GM23248 (cell line): ENCODE results near the gene ATOSA.

Experiments used
- EZH2 ChIP-seq: fragments of 200-600 bp; sonication (generic); IDR thresholded peaks from 2 replicates; pipeline ENCODE4 v1.6.1; 2018; ENCODE audit warnings: antibody characterized with exemption, mild to moderate bottlenecking; ENCODE audit not compliant: insufficient read depth, poor library complexity, severe bottlenecking
- EZH2phosphoT487 ChIP-seq: fragments of 200-600 bp; sonication (generic); IDR thresholded peaks from 2 replicates; pipeline ENCODE4 v1.6.1; 2018; ENCODE audit warnings: antibody characterized with exemption, moderate library complexity, mild to moderate bottlenecking, low read depth; ENCODE audit not compliant: insufficient read depth

GRCh38 chr15:52645916-52646315 lies 33.3 kb downstream of the ATOSA start:
- TF ChIP-seq EZH2 (no peak), EZH2phosphoT487 (no peak)
